Epithelial cell of prostate (primary cell): ENCODE results near the gene CRISP2.

ENCODE experiments used
- DNase-seq: peaks from one replicate; pipeline ENCODE4 v3.0.0-alpha.2; 2011; ENCODE audit warnings: low read depth, low spot score
- H3K27ac ChIP-seq: fragments of 450-650 bp; 2 replicates; pipeline ENCODE4 v1.5.1; 2017; ENCODE audit warnings: mild to moderate bottlenecking

CRISP2 gene

DNA sequence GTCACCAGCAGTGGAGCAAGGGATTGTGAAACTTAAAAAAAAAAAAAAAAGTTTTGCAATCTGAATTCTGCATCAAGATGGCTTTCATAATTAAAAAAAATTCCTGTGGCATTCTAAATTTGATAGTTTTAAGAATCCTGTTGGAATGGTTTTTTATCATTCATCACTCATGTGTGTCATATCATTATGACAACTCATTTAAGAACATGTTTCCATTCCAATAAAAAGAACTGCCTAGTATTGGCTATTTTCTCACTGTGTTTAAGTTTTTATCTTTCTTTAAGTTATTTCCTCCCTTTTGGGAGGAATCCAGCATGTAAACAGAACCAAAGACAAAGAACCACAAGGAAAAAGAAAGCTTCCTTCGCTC lies 50.5 kb downstream of the CRISP2 start:
- no peak for DNase-seq
- no peak overlapping the region for H3K27ac ChIP-seq

- H3K27ac ChIP-seq: no peak overlapping the region
- DNase-seq: no peak
Observed at GRCh38 chr6:49662231-49662891, 51.0 kb downstream of the CRISP2 start.

GRCh38 chr6:49653942-49654341 lies 59.4 kb downstream of the CRISP2 start:
- no peak for DNase-seq

DNA sequence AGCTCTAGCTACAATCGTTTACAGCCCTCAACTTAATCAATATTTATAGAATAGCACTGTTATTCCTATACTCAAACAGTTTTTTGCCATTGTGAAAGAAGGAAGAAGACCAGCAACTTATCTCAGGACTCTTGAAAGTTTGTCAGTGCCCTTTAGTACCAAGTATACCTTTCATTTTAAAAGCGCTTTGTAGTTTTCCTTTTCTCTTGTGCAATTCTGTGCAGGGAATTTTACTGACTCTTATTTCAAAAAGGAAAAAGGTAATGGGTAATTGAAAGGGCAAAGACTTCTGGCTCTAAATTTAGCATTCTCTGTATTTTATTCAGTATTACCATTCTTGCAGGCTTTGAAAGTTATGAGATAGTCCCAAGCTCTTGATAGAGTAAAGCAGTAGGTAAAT lies 59.9 kb downstream of the CRISP2 start:
- no peak overlapping the region for H3K27ac ChIP-seq
- DNase-seq: no peak

More at GRCh38 chr6:49653942-49654341, 59.4 kb downstream of the CRISP2 start:
- no peak overlapping the region for H3K27ac ChIP-seq

- no peak overlapping the region for H3K27ac ChIP-seq
- DNase-seq: no peak
Observed at GRCh38 chr6:49651239-49651638, 62.1 kb downstream of the CRISP2 start.

GRCh38 chr6:49649988-49650387 lies 63.4 kb downstream of the CRISP2 start:
- DNase-seq: no peak
- no peak overlapping the region for H3K27ac ChIP-seq

- no peak overlapping the region for H3K27ac ChIP-seq
- no peak for DNase-seq
Observed at GRCh38 chr6:49648036-49648435, 65.3 kb downstream of the CRISP2 start.

- no peak overlapping the region for H3K27ac ChIP-seq
- no peak for DNase-seq
Observed at GRCh38 chr6:49647476-49647875, 65.9 kb downstream of the CRISP2 start.

DNA sequence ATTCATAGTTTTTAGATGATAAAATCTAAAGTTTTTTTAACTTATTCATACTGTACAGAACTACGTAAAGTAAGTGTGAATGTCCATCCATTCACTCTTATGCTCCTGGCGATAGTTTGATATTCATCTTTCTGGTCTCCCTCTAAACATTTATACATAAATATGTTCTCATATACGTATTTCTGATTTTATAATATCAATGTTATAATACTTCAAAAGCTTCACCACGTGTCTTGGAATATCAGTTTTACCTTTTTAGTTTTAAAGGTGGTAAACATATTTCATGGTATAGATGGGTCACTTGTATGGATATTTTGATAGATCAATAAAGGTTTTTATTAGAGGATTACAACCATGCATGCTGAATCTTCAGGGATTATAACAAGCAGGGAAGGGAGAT lies 66.4 kb downstream of the CRISP2 start:
- no peak for DNase-seq
- H3K27ac ChIP-seq: no peak overlapping the region

GRCh38 chr6:49646130-49646824 lies 67.1 kb downstream of the CRISP2 start:
- no peak for DNase-seq
- H3K27ac ChIP-seq: no peak overlapping the region

GRCh38 chr6:49645139-49645538 lies 68.2 kb downstream of the CRISP2 start:
- DNase-seq: no peak
- no peak overlapping the region for H3K27ac ChIP-seq
